Esophagus squamous epithelium (tissue), 4 donors: Measurements from ENCODE around the gene SPEG.

Experiments
- CTCF ChIP-seq, 6 experiments: fragments of 450-650 bp in 4 of 6; fragments of 200-600 bp in 2 of 6; sonication (generic) in 2 of 6; IDR thresholded peaks; one replicate each; pipeline ENCODE4 v1.5.1; 2016 to 2019; ENCODE audit warnings: antibody characterized with exemption in 6 of 6, mild to moderate bottlenecking in 4 of 6, moderate library complexity in 4 of 6
- POLR2A ChIP-seq, 4 donors: fragments of 450-650 bp; IDR thresholded peaks; one replicate each; pipeline ENCODE4 v1.6.1; 2017; ENCODE audit warnings: antibody characterized with exemption in 4 of 4, mild to moderate bottlenecking in 4 of 4, moderate library complexity in 3 of 4

- TF ChIP-seq POLR2A (IDR thresholded peaks at IDR 0.05) (no peak), CTCF (IDR thresholded peaks at IDR 0.05) (no peak)
These were observed at the start of gene SPEG for GRCh38 chr2:219434718-219435525.
